Sigmoid colon (tissue), 7 donors: ENCODE data around the gene ABCA2. TPM values are rescaled to one million over a fixed set of nuclear protein-coding genes. Genes with fewer than 3 reads are reported as not detected.

Source experiments
- DNase-seq: peaks from one replicate; pipeline ENCODE4 v3.0.0-alpha.2; 2019
- H3K27ac ChIP-seq, 4 donors: fragments of 200-600 bp; sonication (generic); one replicate each; pipeline ENCODE4 v1.5.1; 2016 to 2019; ENCODE audit warnings: mild to moderate bottlenecking in 1 of 4
- H3K27me3 ChIP-seq, 3 donors: fragments of 200-600 bp; sonication (generic); one replicate each; pipeline ENCODE4 v1.5.1; 2019; ENCODE audit warnings: mild to moderate bottlenecking in 1 of 3
- H3K36me3 ChIP-seq, 4 donors: fragments of 200-600 bp; sonication (generic); one replicate each; pipeline ENCODE4 v1.5.1; 2016 to 2019
- H3K4me1 ChIP-seq, 4 donors: fragments of 200-600 bp; sonication (generic); one replicate each; pipeline ENCODE4 v1.5.1; 2017 to 2019
- H3K4me3 ChIP-seq, 4 donors: fragments of 200-600 bp; sonication (generic); one replicate each; pipeline ENCODE4 v1.5.1; 2017 to 2019; ENCODE audit warnings: mild to moderate bottlenecking in 2 of 4, moderate library complexity in 1 of 4
- H3K9me3 ChIP-seq, 4 donors: fragments of 200-600 bp in 3 of 4; sonication (generic) in 3 of 4; one replicate each; pipeline versions ENCODE4 v1.5.1 to v1.6.1; 2013 to 2019
- EP300 ChIP-seq, 4 donors: sonication (generic); formaldehyde crosslinking; IDR thresholded peaks; one replicate each; pipeline ENCODE4 v1.6.1; 2017; ENCODE audit warnings: antibody characterized with exemption in 4 of 4
- POLR2A ChIP-seq, 2 donors: fragments of 450-650 bp; IDR thresholded peaks; one replicate each; pipeline ENCODE4 v1.6.1; 2016; ENCODE audit warnings: antibody characterized with exemption in 2 of 2, mild to moderate bottlenecking in 2 of 2, moderate library complexity in 2 of 2
- POLR2AphosphoS5 ChIP-seq, 4 donors: sonication (generic); formaldehyde crosslinking; IDR thresholded peaks; one replicate each; pipeline ENCODE4 v1.6.1; 2017; ENCODE audit warnings: antibody characterized with exemption in 4 of 4
- WGBS, 2 donors: extraction: QIAGEN DNeasy Blood & Tissue Kit; methylation state at CpG; one replicate each; pipeline ENCODE4 v1.1.7; 2013; 5-methylcytosine and 5-hydroxymethylcytosine counted together
- intact Hi-C: fragments of 100-400 bp; cut with DNase I; formaldehyde crosslinking; loops from one replicate; pipeline ENCODE4 v1.15.1; 2023
- polyA plus RNA-seq, 3 donors: library from polyadenylated mRNA; stranded (reverse); fragments of 200-250 nt; gene quantifications; one replicate each; pipeline ENCODE4 v1.2.3, GENCODE V29; 2013
- total RNA-seq, 4 donors: library from RNA; depleted of rRNA; stranded (reverse); fragments of >200 nt; gene quantifications; one replicate each; pipeline ENCODE4 v1.1.0, GENCODE V29; 2016
- TF ChIP-seq, protein P1 (sequence below), 4 experiments: fragments of 450-650 bp in 3 of 4; fragments of 200-600 bp in 1 of 4; IDR thresholded peaks; one replicate each; pipeline ENCODE4 v1.5.1; 2016 to 2019; ENCODE audit warnings: antibody characterized with exemption in 4 of 4, mild to moderate bottlenecking in 3 of 4, moderate library complexity in 2 of 4
- donor health status: healthy with polysubstance abuse.
- donor health status: Bipolar disorder and iron deficiency.
- donor health status: healthy.

Gene ABCA2
- total and polyA plus RNA-seq, 7 donors, result 6.0 to 28.6 (median 12.5) TPM

DNA sequence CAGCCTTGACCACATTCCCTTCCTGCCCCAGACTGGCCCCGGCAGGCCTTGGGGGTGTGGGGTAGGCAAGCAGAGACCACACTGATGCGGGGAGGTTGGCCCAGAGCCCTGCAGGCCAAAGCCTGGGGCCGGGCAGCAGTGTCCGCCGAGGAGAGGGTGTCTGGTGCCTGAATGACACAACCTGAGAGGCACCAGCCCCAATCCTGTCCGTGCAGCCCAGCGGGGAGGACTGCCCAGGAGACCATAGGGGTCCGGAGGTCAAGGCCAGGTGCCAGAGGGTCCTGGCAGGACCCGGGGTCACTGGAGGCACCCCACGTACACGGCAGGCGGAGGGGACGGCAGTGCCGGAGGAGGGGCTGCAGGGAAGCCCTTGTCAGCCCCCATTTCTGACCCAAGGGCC is 56.3 kb downstream of the ABCA2 start:
- 84 to 85% methylated on average over 14 of the region's 14 CpGs for WGBS, 2 donors
- DNase-seq, result no peak
- Histone ChIP-seq H3K27ac (no peak overlapping the region), H3K4me3 (no peak overlapping the region), H3K27me3 (peaks cover 0 to 13% (median 0%) of the 10 kb centered on the region in 3 donors), H3K36me3 (no peaks in the 10 kb centered on the region), H3K9me3 (no peaks in the 10 kb centered on the region), H3K4me1 (no peaks in the 10 kb centered on the region)
- TF ChIP-seq, protein P1, sequence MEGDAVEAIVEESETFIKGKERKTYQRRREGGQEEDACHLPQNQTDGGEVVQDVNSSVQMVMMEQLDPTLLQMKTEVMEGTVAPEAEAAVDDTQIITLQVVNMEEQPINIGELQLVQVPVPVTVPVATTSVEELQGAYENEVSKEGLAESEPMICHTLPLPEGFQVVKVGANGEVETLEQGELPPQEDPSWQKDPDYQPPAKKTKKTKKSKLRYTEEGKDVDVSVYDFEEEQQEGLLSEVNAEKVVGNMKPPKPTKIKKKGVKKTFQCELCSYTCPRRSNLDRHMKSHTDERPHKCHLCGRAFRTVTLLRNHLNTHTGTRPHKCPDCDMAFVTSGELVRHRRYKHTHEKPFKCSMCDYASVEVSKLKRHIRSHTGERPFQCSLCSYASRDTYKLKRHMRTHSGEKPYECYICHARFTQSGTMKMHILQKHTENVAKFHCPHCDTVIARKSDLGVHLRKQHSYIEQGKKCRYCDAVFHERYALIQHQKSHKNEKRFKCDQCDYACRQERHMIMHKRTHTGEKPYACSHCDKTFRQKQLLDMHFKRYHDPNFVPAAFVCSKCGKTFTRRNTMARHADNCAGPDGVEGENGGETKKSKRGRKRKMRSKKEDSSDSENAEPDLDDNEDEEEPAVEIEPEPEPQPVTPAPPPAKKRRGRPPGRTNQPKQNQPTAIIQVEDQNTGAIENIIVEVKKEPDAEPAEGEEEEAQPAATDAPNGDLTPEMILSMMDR (IDR thresholded peaks at IDR 0.05), result no peak
- no peak for TF ChIP-seq POLR2AphosphoS5 (IDR thresholded peaks at IDR 0.05)
- intact Hi-C loops, result no loop called here

DNA sequence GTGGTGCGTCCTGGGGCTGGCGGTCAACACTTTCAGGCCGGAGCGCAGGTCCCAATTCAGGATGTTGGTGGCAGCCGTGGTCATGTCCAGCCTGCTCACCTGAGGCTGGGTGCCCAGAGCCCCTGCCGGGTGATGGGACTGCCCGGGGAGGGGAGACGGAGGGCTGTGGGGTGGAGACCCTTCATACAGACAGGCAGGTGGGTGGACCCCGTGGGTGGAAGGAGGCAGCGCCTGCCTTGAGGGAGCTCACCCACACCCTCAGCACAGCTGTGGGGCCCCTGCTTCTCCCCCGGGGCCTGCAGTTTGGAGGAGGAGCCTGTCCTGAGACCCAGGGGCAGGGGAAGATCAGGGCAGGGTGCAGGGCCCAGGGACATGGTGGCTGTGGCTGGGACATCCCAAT is 57.7 kb downstream of the ABCA2 start:
- no peak for DNase-seq
- Histone ChIP-seq H3K27ac (no peak overlapping the region), H3K4me1 (peaks cover 0 to 5% (median 3%) of the 10 kb centered on the region in 4 donors)

DNA sequence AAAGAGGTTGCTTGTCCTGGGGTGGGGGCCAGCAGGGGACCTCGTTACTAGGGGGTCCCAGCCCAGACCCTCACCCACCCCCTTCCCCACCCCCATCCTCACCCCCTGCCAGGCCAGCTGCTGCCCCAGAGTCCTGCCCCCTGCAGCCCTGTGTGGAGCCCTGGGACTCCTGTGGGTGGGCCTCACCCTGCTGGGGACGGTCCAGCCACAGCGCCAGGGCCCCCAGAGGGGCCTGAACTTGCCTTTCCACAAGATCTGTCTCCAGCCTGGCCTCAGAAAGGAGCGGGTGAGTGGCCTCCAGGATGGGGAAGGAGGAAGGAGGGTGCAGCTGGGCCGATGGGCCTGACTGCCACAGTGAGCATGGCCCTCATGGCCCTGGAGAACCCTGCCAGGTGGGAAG is 58.3 kb downstream of the ABCA2 start:
- intact Hi-C loops, result no loop called here
- TF ChIP-seq EP300 (IDR thresholded peaks at IDR 0.05) (no peak), POLR2AphosphoS5 (IDR thresholded peaks at IDR 0.05) (no peak), POLR2A (IDR thresholded peaks at IDR 0.05) (no peak)
- TF ChIP-seq, protein P1 (IDR thresholded peaks at IDR 0.05), result no peak
- no peak for DNase-seq
- Histone ChIP-seq H3K9me3 (no peaks in the 10 kb centered on the region), H3K36me3 (no peaks in the 10 kb centered on the region), H3K27ac (no peak overlapping the region), H3K4me3 (no peak overlapping the region), H3K27me3 (peaks cover 0 to 21% (median 0%) of the 10 kb centered on the region in 3 donors), H3K4me1 (peaks cover 0 to 5% (median 3%) of the 10 kb centered on the region in 4 donors)
- 72 to 84% methylated on average over 5 of the region's 5 CpGs for WGBS, 2 donors

More for the DNA sequence above, 57.7 kb downstream of the ABCA2 start:
- Histone ChIP-seq H3K9me3 (no peaks in the 10 kb centered on the region), H3K4me3 (no peak overlapping the region), H3K36me3 (no peaks in the 10 kb centered on the region), H3K27me3 (peaks cover 0 to 21% (median 0%) of the 10 kb centered on the region in 3 donors)
- TF ChIP-seq, protein P1 (IDR thresholded peaks at IDR 0.05), result no peak
- TF ChIP-seq EP300 (IDR thresholded peaks at IDR 0.05) (no peak), POLR2A (IDR thresholded peaks at IDR 0.05) (no peak), POLR2AphosphoS5 (IDR thresholded peaks at IDR 0.05) (no peak)
- intact Hi-C loops, result no loop called here
- 83 to 86% methylated on average over 11 of the region's 11 CpGs for WGBS, 2 donors

DNA sequence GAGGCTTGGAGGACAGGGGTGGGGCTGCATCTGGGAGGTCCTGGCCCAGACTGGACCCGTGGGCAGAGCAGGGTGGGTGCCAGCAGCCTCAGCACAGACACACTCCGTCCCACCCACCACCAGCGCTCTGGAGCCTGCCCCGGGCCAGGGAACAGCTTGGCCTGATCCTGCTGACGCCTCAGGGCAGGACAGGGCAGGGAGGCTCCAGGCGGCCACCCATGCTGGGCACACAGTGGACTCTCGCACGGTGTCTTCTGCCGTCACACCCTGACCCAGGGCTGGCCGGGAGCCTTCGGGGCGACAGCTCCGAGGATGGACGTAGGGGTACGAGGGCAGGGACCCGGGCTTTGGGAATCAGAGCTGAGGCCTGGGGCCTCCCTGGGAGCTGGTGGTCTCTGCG is 58.9 kb downstream of the ABCA2 start:
- Histone ChIP-seq H3K36me3 (no peaks in the 10 kb centered on the region), H3K27me3 (peaks cover 0 to 21% (median 0%) of the 10 kb centered on the region in 3 donors), H3K9me3 (no peaks in the 10 kb centered on the region), H3K27ac (no peak overlapping the region), H3K4me3 (no peak overlapping the region), H3K4me1 (peaks cover 0 to 5% (median 3%) of the 10 kb centered on the region in 4 donors)
- no peak for DNase-seq
- TF ChIP-seq POLR2AphosphoS5 (IDR thresholded peaks at IDR 0.05) (no peak), POLR2A (IDR thresholded peaks at IDR 0.05) (no peak), EP300 (IDR thresholded peaks at IDR 0.05) (no peak)
- TF ChIP-seq, protein P1 (IDR thresholded peaks at IDR 0.05), result no peak
- intact Hi-C loops, result no loop called here
- WGBS, 2 donors, result 84 to 90% methylated on average over 17 of the region's 17 CpGs
